WI38 (cell line): ENCODE results near the gene HNRNPAB.

Source experiments
- H3K4me3 ChIP-seq: 2 replicates; pipeline ENCODE4 v1.5.1; 2011; ENCODE audit warnings: low read depth, mild to moderate bottlenecking, control low read depth, low read length
- CTCF ChIP-seq: IDR thresholded peaks from 2 replicates; pipeline ENCODE4 v1.5.1; 2012; ENCODE audit warnings: low read depth, mild to moderate bottlenecking, control low read depth, low read length

HNRNPAB gene

GRCh38 chr5:178187014-178187413 is 17.3 kb upstream of the HNRNPAB start, which contains the start of gene GMCL2:
GMCL2 (minus strand) TSS chr5:178187371; CDS start chr5:178187299, 72 bp downstream.
- H3K4me3 ChIP-seq = no peak within 1 kb of the TSS

GRCh38 chr5:178189433-178189832 is 14.9 kb upstream of the HNRNPAB start:
- TF ChIP-seq CTCF = no peak
- H3K4me3 ChIP-seq = no peak overlapping the region

More at GRCh38 chr5:178187014-178187413, 17.3 kb upstream of the HNRNPAB start, which contains the start of gene GMCL2:
- no peak for TF ChIP-seq CTCF

- H3K4me3 ChIP-seq = no peak overlapping the region
- TF ChIP-seq CTCF = no peak
Measured at GRCh38 chr5:178191661-178192060, 12.7 kb upstream of the HNRNPAB start.

- no peak for TF ChIP-seq CTCF
- no peak overlapping the region for H3K4me3 ChIP-seq
Measured at GRCh38 chr5:178192244-178192643, 12.1 kb upstream of the HNRNPAB start.

- no peak overlapping the region for H3K4me3 ChIP-seq
- no peak for TF ChIP-seq CTCF
Measured at GRCh38 chr5:178192787-178193186, 11.5 kb upstream of the HNRNPAB start.

GRCh38 chr5:178193251-178193809 is 11.0 kb upstream of the HNRNPAB start:
- TF ChIP-seq CTCF = no peak
- H3K4me3 ChIP-seq = no peak overlapping the region

- no peak for TF ChIP-seq CTCF
- H3K4me3 ChIP-seq = no peak overlapping the region
Measured at GRCh38 chr5:178194026-178194425, 10.3 kb upstream of the HNRNPAB start.
